Ishikawa (cell line): ENCODE measurements around the gene C12orf76.

Experiments used
- FOXM1 ChIP-seq: IDR thresholded peaks from 2 replicates; pipeline ENCODE4 v1.6.1; 2012; ENCODE audit warnings: low read depth, borderline replicate concordance
- NFIC ChIP-seq: IDR thresholded peaks from 2 replicates; pipeline ENCODE4 v1.6.1; 2012
- TAF1 ChIP-seq: IDR thresholded peaks from 2 replicates; pipeline ENCODE4 v1.6.1; 2012; ENCODE audit warnings: low read depth, mild to moderate bottlenecking
- TEAD4 ChIP-seq: IDR thresholded peaks from 2 replicates; pipeline ENCODE4 v1.6.1; 2012
- USF1 ChIP-seq: IDR thresholded peaks from 2 replicates; pipeline ENCODE4 v1.6.1; 2012
- YY1 ChIP-seq: IDR thresholded peaks from 2 replicates; pipeline ENCODE4 v1.6.1; 2012; ENCODE audit warnings: low read depth

- TF ChIP-seq FOXM1, result no peak
- no peak for TF ChIP-seq TAF1
- no peak for TF ChIP-seq USF1
- no peak for TF ChIP-seq YY1
- TF ChIP-seq NFIC, result no peak
- TF ChIP-seq TEAD4, result no peak
These were observed 23.2 kb upstream of the C12orf76 start for GRCh38 chr12:110071504-110071903.
